Astrocyte (in vitro differentiated cells and primary cell): Measurements from ENCODE around the gene ZBTB7B. TPM values are rescaled to one million over a fixed set of nuclear protein-coding genes. Genes with fewer than 3 reads are reported as not detected.

Experiments used
- DNase-seq: peaks from one replicate; pipeline ENCODE4 v3.0.0-alpha.2; 2010; ENCODE audit warnings: low read depth
- FAIRE-seq: peaks from 2 replicates; lab custom pipeline; 2011; peaks lifted over from hg19 to GRCh38; lab: Jason Lieb, UNC
- H2AFZ ChIP-seq: 2 replicates; pipeline ENCODE4 v1.6.0; 2012; ENCODE audit warnings: low read depth, low read length, inconsistent platforms
- H3K27ac ChIP-seq: 2 replicates; pipeline ENCODE4 v1.5.1; 2011; ENCODE audit warnings: low read depth, low read length, inconsistent platforms
- H3K27me3 ChIP-seq: 2 replicates; pipeline ENCODE4 v1.6.0; 2011; ENCODE audit warnings: low read length, inconsistent platforms; ENCODE audit not compliant: insufficient read depth
- H3K36me3 ChIP-seq: 2 replicates; pipeline ENCODE4 v1.5.1; 2011; ENCODE audit warnings: low read length, inconsistent platforms; ENCODE audit not compliant: insufficient read depth
- H3K4me1 ChIP-seq: 2 replicates; pipeline ENCODE4 v1.5.1; 2011; ENCODE audit warnings: low read length, inconsistent platforms; ENCODE audit not compliant: insufficient read depth
- H3K4me2 ChIP-seq: 2 replicates; pipeline ENCODE4 v1.6.0; 2012; ENCODE audit warnings: low read length, inconsistent platforms
- H3K4me3 ChIP-seq: 2 replicates; pipeline ENCODE4 v1.5.1; 2011; ENCODE audit warnings: low read depth, mild to moderate bottlenecking, low read length, inconsistent platforms; ENCODE audit not compliant: insufficient read depth
- H3K79me2 ChIP-seq: 2 replicates; pipeline ENCODE4 v1.6.0; 2012; ENCODE audit warnings: mild to moderate bottlenecking, low read length, inconsistent platforms; ENCODE audit not compliant: insufficient read depth
- H3K9ac ChIP-seq: 2 replicates; pipeline ENCODE4 v1.6.0; 2012; ENCODE audit warnings: mild to moderate bottlenecking, low read length, inconsistent platforms
- H3K9me3 ChIP-seq: 2 replicates; pipeline ENCODE4 v1.5.1; 2012; ENCODE audit warnings: low read depth, mild to moderate bottlenecking, low read length, inconsistent platforms; ENCODE audit not compliant: insufficient read depth
- H4K20me1 ChIP-seq: 2 replicates; pipeline ENCODE4 v1.6.0; 2012; ENCODE audit warnings: low read length, inconsistent platforms; ENCODE audit not compliant: insufficient read depth
- H3K27ac Mint-ChIP-seq: one replicate; pipeline ENCODE4 v1.8.0; 2021; ENCODE audit warnings: mild to moderate bottlenecking, mixed read lengths; ENCODE audit not compliant: unreplicated experiment
- H3K27me3 Mint-ChIP-seq: one replicate; pipeline ENCODE4 v1.8.0; 2021; ENCODE audit warnings: low read depth, mixed read lengths; ENCODE audit not compliant: unreplicated experiment
- H3K36me3 Mint-ChIP-seq: one replicate; pipeline ENCODE4 v1.8.0; 2021; ENCODE audit warnings: low read depth, mixed read lengths; ENCODE audit not compliant: unreplicated experiment
- H3K4me1 Mint-ChIP-seq: one replicate; pipeline ENCODE4 v1.8.0; 2021; ENCODE audit warnings: low read depth, mixed read lengths; ENCODE audit not compliant: unreplicated experiment
- H3K4me3 Mint-ChIP-seq: one replicate; pipeline ENCODE4 v1.8.0; 2021; ENCODE audit warnings: mild to moderate bottlenecking, moderate library complexity, mixed read lengths; ENCODE audit not compliant: unreplicated experiment
- H3K9me3 Mint-ChIP-seq: one replicate; pipeline ENCODE4 v1.8.0; 2021; ENCODE audit warnings: mild to moderate bottlenecking, mixed read lengths; ENCODE audit not compliant: unreplicated experiment
- EZH2 ChIP-seq: IDR thresholded peaks from 2 replicates; pipeline ENCODE4 v1.6.1; 2012; ENCODE audit warnings: mild to moderate bottlenecking, low read length, inconsistent platforms; ENCODE audit not compliant: insufficient read depth
- total RNA-seq: library from RNA; stranded (reverse); gene quantifications from 2 replicates; pipeline ENCODE4 v1.2.1, GENCODE V29; 2021
- TF ChIP-seq, protein P1 (sequence below): IDR thresholded peaks from 2 replicates; pipeline ENCODE4 v1.5.1; 2011; ENCODE audit warnings: low read depth, mild to moderate bottlenecking, inconsistent platforms, low read length, moderate library complexity; ENCODE audit not compliant: insufficient read depth

ZBTB7B gene
- total RNA-seq, 1 donor from 2014 or later: 46.1 TPM

DNA sequence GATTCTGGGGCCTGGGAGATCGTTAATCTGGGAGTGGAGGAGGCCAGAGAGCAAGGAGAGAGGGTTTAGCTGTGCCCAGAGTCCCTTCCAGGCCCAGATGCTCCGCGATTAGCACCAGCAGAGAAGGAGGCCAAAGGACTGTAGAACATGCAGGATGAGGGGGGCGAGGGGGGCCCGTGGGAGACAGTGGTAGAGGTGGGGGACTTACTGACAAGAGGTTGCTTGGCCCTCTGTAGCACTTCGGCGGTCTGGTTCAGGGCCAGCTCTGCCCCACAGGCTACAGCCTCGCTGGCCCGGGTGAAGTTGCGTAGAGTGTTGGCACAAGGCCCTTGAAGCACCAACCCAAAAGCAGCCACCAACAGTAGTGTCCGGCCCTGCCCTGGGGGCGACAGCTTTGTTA, 30.3 kb downstream of the ZBTB7B start:
- H3K36me3 Mint-ChIP-seq: peaks cover 8% of the 10 kb centered on the region
- no peak overlapping the region for H2AFZ ChIP-seq
- no peaks in the 10 kb centered on the region for H3K4me1 ChIP-seq
- H4K20me1 ChIP-seq: no peaks in the 10 kb centered on the region
- no peaks in the 10 kb centered on the region for H3K9me3 Mint-ChIP-seq
- H3K36me3 ChIP-seq: no peaks in the 10 kb centered on the region
- peaks cover 2% of the 10 kb centered on the region for H3K4me1 Mint-ChIP-seq
- TF ChIP-seq, protein P1, sequence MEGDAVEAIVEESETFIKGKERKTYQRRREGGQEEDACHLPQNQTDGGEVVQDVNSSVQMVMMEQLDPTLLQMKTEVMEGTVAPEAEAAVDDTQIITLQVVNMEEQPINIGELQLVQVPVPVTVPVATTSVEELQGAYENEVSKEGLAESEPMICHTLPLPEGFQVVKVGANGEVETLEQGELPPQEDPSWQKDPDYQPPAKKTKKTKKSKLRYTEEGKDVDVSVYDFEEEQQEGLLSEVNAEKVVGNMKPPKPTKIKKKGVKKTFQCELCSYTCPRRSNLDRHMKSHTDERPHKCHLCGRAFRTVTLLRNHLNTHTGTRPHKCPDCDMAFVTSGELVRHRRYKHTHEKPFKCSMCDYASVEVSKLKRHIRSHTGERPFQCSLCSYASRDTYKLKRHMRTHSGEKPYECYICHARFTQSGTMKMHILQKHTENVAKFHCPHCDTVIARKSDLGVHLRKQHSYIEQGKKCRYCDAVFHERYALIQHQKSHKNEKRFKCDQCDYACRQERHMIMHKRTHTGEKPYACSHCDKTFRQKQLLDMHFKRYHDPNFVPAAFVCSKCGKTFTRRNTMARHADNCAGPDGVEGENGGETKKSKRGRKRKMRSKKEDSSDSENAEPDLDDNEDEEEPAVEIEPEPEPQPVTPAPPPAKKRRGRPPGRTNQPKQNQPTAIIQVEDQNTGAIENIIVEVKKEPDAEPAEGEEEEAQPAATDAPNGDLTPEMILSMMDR: no peak
- no peak for TF ChIP-seq EZH2
- no peak overlapping the region for H3K4me3 ChIP-seq
- no peak overlapping the region for H3K27ac Mint-ChIP-seq
- H3K27me3 Mint-ChIP-seq: peaks cover 31% of the 10 kb centered on the region
- no peak overlapping the region for H3K4me3 Mint-ChIP-seq
- H3K9ac ChIP-seq: no peak overlapping the region
- no peak overlapping the region for H3K27ac ChIP-seq
- H3K27me3 ChIP-seq: peaks cover 2% of the 10 kb centered on the region
- DNase-seq (no peak), FAIRE-seq (no peak)
- H3K79me2 ChIP-seq: no peaks in the 10 kb centered on the region
- H3K9me3 ChIP-seq: no peaks in the 10 kb centered on the region
- H3K4me2 ChIP-seq: no peak overlapping the region

DNA sequence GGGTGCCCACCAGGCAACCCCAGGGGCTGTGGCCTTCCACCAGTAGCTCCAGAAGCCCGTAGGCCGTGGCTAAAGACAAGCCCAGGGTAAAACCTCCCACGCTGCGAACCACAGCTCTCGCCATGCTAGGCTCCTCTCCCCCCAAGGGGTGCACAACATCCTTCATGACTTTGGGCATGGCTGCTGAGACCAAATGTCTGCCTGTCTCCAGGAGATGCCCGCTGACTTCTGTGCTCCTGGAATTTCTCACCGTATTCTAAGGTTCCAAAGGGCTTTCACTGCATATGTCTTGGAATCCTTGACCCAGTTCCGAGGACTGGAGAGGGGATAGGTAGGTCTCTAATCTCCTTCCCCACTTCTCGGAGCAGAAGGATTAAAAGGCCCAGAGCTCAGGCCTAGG, 30.9 kb downstream of the ZBTB7B start, which contains the start of the genes DCST1 and DCST2:
Gene DCST1, plus strand, starts transcription at position 301 of the 400 bp plus-strand sequence. CDS start 213 bp downstream, outside the sequence.
Gene DCST2, minus strand, starts transcription at position 258 of the 400 bp plus-strand sequence. Its CDS starts 80 bp downstream, at position 178.
- Histone ChIP-seq H3K4me3 (no peak within 1 kb of the TSS), H4K20me1 (no peaks in the 10 kb centered on the region), H3K4me1 (peaks cover 1% of the 10 kb centered on the region), H3K27ac (no peak within 1 kb of the TSS), H3K36me3 (no peaks in the 10 kb centered on the region), H3K79me2 (no peaks in the 10 kb centered on the region), H2AFZ (no peak within 1 kb of the TSS), H3K9me3 (no peaks in the 10 kb centered on the region), H3K4me2 (no peak within 1 kb of the TSS), H3K9ac (no peak within 1 kb of the TSS), H3K27me3 (peaks cover 5% of the 10 kb centered on the region)
- TF ChIP-seq, protein P1: no peak
- no peak for TF ChIP-seq EZH2
- peaks cover 2% of the 10 kb centered on the region for H3K9me3 Mint-ChIP-seq
- peaks cover 31% of the 10 kb centered on the region for H3K27me3 Mint-ChIP-seq
- H3K4me1 Mint-ChIP-seq: peaks cover 9% of the 10 kb centered on the region
- DNase-seq (no peak), FAIRE-seq (no peak)
- H3K4me3 Mint-ChIP-seq: no peak within 1 kb of the TSS
- no peak within 1 kb of the TSS for H3K27ac Mint-ChIP-seq
- H3K36me3 Mint-ChIP-seq: peaks cover 8% of the 10 kb centered on the region

DNA sequence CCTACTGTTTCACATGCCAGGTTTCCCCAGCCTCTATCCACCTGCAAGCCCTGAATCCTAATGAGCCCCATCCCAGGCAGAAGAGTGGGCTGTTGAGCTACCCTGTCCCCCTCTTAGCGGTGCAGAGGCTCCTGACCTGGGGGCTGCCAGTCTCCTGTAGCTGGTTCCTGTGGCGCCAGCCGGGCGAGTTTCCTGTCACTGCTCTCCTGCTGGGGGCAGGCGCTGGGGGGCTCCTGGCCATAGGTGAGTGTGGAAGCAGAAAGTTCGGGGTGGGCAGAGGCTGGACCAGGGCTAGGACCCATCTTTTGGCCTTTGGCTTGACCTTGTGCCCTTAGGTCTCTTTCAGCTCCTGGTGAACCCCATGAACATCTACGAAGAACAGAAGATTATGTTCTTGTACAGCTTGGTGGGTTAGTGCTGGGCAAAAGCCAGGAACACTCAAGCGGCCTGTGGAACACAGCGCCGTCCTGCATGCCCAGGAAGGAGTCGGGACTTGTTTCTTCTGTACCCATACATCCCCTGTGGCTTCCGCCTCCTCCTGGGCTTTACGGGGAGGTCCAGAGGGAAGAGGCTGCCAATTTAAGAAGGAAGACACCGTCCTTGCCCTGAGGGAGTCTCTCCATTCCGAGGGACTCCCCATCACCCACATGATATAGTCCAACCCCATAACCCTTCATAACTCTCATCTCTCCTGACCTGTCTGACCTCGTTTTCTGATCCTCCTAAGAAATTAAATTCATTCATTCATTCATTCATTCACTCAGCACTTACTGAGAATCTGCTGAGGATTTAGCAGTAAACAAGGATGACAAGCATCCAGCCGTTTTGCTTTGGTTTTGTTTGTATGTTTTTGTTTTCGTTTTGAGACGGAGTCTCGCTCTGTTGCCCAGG, 32.0 kb downstream of the ZBTB7B start:
- Histone ChIP-seq H3K9me3 (no peaks in the 10 kb centered on the region), H2AFZ (no peak overlapping the region), H3K4me1 (peaks cover 4% of the 10 kb centered on the region), H3K27ac (no peak overlapping the region), H3K79me2 (no peaks in the 10 kb centered on the region), H3K4me3 (no peak overlapping the region), H3K27me3 (peaks cover 9% of the 10 kb centered on the region), H3K36me3 (no peaks in the 10 kb centered on the region), H4K20me1 (no peaks in the 10 kb centered on the region), H3K9ac (no peak overlapping the region), H3K4me2 (no peak overlapping the region)
- no peak for TF ChIP-seq EZH2
- TF ChIP-seq, protein P1: no peak
- H3K4me3 Mint-ChIP-seq: no peak overlapping the region
- H3K27ac Mint-ChIP-seq: no peak overlapping the region
- peaks cover 2% of the 10 kb centered on the region for H3K9me3 Mint-ChIP-seq
- peaks cover 13% of the 10 kb centered on the region for H3K4me1 Mint-ChIP-seq
- DNase-seq (no peak), FAIRE-seq (no peak)
- H3K27me3 Mint-ChIP-seq: peaks cover 25% of the 10 kb centered on the region
- H3K36me3 Mint-ChIP-seq: peaks cover 8% of the 10 kb centered on the region
